Measurements from ENCODE around the gene PSD4. TPM values are rescaled to one million over a fixed set of nuclear protein-coding genes. Genes with fewer than 3 reads are reported as not detected.
A peak's percentile ranks its signal among the peaks of the same experiment; 100 is the strongest.

Gene PSD4
- total and polyA plus RNA-seq, 2 experiments from 2014 or later = 15.1 to 26.5 TPM

- no peaks in the 10 kb centered on the region for H3K27me3 ChIP-seq
- H3K4me3 ChIP-seq = no peak overlapping the region
- H3K36me3 ChIP-seq (replicated peaks; ENCODE audit: insufficient read depth, low read depth) = no peaks in the 10 kb centered on the region
- H2AFZ ChIP-seq = no peak overlapping the region
- no peaks in the 10 kb centered on the region for H3K4me1 ChIP-seq (ENCODE audit: insufficient read depth)
- no peaks in the 10 kb centered on the region for H3K9me3 ChIP-seq (ENCODE audit: low read depth)
- no peaks in the 10 kb centered on the region for H3K9me2 ChIP-seq (replicated peaks; ENCODE audit: insufficient read depth)
- no peak overlapping the region for H3K27ac ChIP-seq
- DNase-seq (ENCODE audit: low spot score) = no peak
- 87% methylated on average over 13 of the region's 13 CpGs for WGBS (ENCODE audit: low lambda C conversion rate, missing lambda C conversion rate)
- H3K79me2 ChIP-seq = peaks cover 5% of the 10 kb centered on the region
- H4K20me1 ChIP-seq (ENCODE audit: insufficient read depth, poor library complexity, severe bottlenecking) = no peaks in the 10 kb centered on the region
- TF ChIP-seq, protein P1, sequence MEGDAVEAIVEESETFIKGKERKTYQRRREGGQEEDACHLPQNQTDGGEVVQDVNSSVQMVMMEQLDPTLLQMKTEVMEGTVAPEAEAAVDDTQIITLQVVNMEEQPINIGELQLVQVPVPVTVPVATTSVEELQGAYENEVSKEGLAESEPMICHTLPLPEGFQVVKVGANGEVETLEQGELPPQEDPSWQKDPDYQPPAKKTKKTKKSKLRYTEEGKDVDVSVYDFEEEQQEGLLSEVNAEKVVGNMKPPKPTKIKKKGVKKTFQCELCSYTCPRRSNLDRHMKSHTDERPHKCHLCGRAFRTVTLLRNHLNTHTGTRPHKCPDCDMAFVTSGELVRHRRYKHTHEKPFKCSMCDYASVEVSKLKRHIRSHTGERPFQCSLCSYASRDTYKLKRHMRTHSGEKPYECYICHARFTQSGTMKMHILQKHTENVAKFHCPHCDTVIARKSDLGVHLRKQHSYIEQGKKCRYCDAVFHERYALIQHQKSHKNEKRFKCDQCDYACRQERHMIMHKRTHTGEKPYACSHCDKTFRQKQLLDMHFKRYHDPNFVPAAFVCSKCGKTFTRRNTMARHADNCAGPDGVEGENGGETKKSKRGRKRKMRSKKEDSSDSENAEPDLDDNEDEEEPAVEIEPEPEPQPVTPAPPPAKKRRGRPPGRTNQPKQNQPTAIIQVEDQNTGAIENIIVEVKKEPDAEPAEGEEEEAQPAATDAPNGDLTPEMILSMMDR (IDR thresholded peaks at IDR 0.05; ENCODE audit: poor library complexity) = no peak
- TF ChIP-seq EZH2phosphoT487 (IDR thresholded peaks at IDR 0.05; ENCODE audit: low read depth, severe bottlenecking, unreplicated experiment) (no peak), EZH2 (IDR thresholded peaks at IDR 0.05; ENCODE audit: borderline replicate concordance) (no peak)
- H3K4me2 ChIP-seq = no peak overlapping the region
Measured at GRCh38 chr2:113202305-113203216, 28.8 kb downstream of the PSD4 start.

DNA sequence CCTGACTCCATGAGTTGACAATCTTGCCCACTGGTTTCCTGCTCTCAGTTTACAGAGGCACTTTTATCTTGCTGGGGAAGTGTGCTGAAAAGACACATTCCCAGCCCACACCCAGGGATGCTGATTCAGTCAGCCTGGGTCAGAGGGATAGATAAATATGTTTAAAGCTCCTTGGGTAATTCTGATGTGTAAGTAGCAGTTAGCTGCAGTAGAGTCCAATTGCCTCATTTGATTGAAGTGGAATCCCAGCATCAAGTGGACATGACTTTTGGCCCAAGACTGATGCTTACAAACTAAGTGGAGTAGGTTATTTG is 29.4 kb downstream of the PSD4 start:
- Histone ChIP-seq H3K4me2 (no peak overlapping the region), H3K9me3 (ENCODE audit: low read depth) (no peaks in the 10 kb centered on the region), H3K27ac (no peak overlapping the region), H3K27me3 (no peaks in the 10 kb centered on the region), H3K9me2 (replicated peaks; ENCODE audit: insufficient read depth) (no peaks in the 10 kb centered on the region), H2AFZ (no peak overlapping the region), H4K20me1 (ENCODE audit: insufficient read depth, poor library complexity, severe bottlenecking) (no peaks in the 10 kb centered on the region), H3K36me3 (replicated peaks; ENCODE audit: insufficient read depth, low read depth) (no peaks in the 10 kb centered on the region), H3K4me1 (ENCODE audit: insufficient read depth) (no peaks in the 10 kb centered on the region), H3K4me3 (no peak overlapping the region), H3K79me2 (peaks cover 5% of the 10 kb centered on the region)
- DNase-seq (ENCODE audit: low spot score) = no peak
- TF ChIP-seq EZH2 (IDR thresholded peaks at IDR 0.05; ENCODE audit: borderline replicate concordance) = no peak
- TF ChIP-seq EZH2phosphoT487 (IDR thresholded peaks at IDR 0.05; ENCODE audit: low read depth, severe bottlenecking, unreplicated experiment) = no peak
- TF ChIP-seq, protein P1 (IDR thresholded peaks at IDR 0.05; ENCODE audit: poor library complexity) = no peak

GRCh38 chr2:113203901-113204519 is 30.2 kb downstream of the PSD4 start:
- peak; percentile 85 for DNase-seq (ENCODE audit: low spot score)
- no peaks in the 10 kb centered on the region for H3K9me3 ChIP-seq (ENCODE audit: low read depth)
- no peaks in the 10 kb centered on the region for H3K27me3 ChIP-seq
- H4K20me1 ChIP-seq (ENCODE audit: insufficient read depth, poor library complexity, severe bottlenecking) = no peaks in the 10 kb centered on the region
- TF ChIP-seq EZH2phosphoT487 (IDR thresholded peaks at IDR 0.05; ENCODE audit: low read depth, severe bottlenecking, unreplicated experiment) = no peak
- TF ChIP-seq, protein P1 (IDR thresholded peaks at IDR 0.05; ENCODE audit: poor library complexity) = peak; percentile 82
- no peaks in the 10 kb centered on the region for H3K9me2 ChIP-seq (replicated peaks; ENCODE audit: insufficient read depth)
- WGBS (ENCODE audit: low lambda C conversion rate, missing lambda C conversion rate) = 34% methylated on average over 5 of the region's 5 CpGs
- no peaks in the 10 kb centered on the region for H3K36me3 ChIP-seq (replicated peaks; ENCODE audit: insufficient read depth, low read depth)
- peaks cover 5% of the 10 kb centered on the region for H3K79me2 ChIP-seq
- H2AFZ ChIP-seq = no peak overlapping the region
- peak overlapping the region; percentile 54 for H3K27ac ChIP-seq
- H3K4me1 ChIP-seq (ENCODE audit: insufficient read depth) = peaks cover under 1% of the 10 kb centered on the region
- H3K4me2 ChIP-seq = no peak overlapping the region
- H3K4me3 ChIP-seq = no peak overlapping the region
